Activated CD8-positive, alpha-beta memory T cell treated with anti-CD3 and anti-CD28 coated beads, Interleukin-2, amount 50 U/mL, for 1 hour (primary cell): Measurements from ENCODE around the gene ADCY1.

Source experiments
- DNase-seq: peaks from one replicate; pipeline ENCODE4 v3.0.0-alpha.2; 2020; ENCODE audit errors: extremely low read depth

The ADCY1 gene

DNA sequence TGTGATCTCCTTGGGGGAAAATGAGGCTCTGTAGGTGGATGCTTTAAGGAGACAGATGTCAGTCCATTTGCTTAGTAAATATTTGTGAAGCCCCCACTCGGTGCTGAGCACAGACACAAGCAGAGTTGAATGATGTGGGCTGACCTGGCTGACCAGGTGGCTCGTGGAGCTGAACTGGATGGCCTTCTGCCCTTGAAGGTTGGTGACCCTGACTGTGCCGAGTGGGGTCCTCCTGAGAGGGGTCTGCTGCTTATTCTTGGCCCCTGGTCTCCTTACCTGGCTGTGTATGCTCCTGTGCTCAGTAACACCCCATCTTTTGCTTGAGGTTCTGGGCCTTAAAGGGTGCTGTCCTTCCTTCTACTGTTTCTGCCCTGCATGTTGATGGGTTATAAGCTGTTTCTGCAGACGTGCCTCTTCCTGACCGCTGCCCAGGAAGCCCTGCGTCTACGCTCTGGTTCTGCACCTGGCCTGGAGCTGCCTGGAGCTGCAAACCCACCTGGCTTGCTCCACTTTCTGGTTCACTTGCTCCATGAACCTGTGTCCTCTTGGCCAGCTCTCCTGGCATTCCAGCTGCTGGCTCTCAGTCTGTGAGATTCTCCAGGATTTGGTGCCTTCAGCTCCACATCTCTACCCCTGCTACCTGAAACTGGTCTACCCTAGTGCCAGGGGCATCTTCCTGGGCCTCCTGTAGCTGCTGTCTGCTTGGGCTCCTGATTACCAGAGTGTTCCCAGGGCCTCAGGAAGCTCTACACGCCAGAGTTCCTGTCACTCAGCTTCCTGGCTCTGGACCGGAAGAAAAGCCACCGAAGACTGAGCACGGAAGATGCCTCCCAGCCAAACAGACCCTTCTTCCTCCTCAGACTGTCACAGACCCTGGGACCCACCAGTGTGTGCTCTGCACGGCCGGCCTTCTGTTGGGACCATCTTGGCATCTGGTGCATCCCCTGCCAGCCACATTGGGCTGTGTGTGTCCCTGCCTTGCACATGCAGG lies 76.5 kb downstream of the ADCY1 start:
- DNase-seq, result no peak

DNA sequence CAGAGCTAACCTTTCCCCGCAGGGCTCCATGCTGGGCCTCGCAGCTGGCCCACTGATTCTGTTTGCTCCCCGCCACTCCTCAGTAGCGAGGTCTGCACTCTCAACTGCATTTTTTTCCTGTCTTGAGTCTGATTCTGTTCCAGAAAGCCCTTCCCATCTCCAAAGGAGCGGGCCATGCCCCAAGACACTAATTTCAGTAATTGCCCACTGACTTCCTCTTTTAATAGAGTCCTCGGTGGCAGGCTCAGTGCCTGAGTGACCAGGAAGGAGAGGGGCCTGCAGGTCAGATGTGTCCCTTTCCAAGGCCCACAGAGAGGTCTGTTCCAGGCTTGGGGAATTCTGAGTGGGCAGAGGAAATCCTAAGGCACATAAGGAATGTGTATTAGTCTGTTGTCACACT lies 77.4 kb downstream of the ADCY1 start:
- no peak for DNase-seq

DNA sequence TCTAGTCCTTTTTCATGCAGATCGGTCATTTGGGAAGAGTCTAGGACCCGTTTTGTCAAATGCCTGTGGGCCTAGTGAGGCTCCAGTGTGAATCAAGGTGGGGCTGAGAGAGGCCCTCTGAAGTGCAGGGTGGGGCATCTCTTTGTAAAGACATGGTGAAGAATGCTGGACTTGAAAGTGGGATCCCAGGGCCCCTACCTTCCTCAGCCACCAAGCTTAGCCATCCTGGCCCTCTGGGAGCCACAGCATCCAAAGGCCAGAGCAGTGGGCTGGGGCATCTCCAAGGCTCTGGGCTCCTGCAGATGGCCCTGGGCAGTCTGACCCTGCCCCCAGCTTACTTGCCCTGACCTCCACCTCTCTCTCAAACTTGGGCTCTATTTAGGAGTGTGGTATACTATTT lies 78.5 kb downstream of the ADCY1 start:
- DNase-seq, result no peak

DNA sequence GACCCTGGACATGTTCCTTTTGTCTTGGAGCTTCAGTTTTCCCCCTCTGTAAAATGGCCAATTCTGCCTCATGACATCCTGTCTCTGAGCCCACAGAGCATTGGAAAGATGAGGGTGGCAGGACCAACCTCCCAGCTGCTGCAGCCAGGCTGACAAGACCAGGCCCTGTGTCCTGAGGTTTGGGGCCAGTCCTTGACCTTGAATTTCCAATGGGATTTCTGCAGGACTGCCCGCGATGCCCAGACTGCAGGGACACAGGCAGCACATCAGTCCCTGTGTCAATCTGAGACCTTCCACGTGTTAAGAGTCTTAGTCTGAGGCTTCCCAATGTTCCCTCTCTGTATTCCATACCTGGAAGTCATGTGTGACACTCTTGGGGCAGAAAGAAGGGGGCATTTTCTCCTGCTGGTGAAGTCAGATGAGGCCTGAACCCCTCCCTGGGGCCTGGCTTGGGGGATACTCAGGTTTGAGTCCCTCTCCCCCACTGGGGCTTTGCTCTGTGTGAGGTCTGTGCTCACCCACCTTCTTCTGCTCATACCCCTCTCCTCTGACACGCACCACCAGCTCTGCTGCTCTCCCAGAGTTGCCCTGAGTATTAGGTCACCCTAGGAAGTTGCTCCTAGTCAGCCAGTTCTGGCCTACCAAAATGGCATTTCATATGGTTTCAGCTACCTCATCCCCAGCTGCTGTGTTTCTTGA lies 79.2 kb downstream of the ADCY1 start:
- DNase-seq, result no peak

DNA sequence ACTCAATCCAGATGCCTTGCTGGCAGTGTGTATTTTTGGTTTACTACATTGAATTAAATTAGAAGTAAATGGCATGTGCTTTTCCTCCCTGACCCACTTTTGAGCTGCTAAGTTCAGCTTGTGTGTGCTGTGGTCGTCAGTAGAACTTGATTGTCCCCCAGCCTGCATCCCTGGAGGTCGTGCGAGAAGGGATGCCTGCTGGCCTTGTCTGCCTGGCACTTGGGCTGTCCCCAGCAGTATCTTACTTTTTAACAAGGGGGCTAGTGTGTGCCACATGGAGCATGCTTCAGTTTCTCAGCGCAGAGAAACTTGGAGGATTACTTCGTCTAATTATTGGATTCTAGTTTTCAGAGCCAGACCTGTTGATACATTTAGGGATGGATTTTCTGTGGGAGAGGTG lies 80.2 kb downstream of the ADCY1 start:
- no peak for DNase-seq

DNA sequence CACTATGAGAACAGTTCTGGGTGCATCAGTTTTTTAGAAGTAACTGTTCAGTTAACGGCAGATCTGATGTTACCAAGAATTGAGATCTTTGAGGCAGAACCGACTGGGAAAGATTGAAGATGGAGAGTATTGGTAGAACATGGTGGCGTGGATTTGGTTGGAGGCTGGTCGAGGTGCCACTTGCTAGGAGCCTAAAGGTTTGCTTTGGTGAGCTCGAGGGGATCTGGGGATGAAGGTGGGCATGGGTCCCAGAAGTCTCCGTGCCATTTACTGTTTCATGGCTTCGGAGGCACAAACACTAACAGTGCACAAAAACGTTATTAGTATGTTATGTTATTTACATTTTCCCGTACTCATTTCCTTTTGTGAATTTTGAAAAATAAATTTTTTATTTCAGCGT lies 81.4 kb downstream of the ADCY1 start:
- DNase-seq, result no peak

DNA sequence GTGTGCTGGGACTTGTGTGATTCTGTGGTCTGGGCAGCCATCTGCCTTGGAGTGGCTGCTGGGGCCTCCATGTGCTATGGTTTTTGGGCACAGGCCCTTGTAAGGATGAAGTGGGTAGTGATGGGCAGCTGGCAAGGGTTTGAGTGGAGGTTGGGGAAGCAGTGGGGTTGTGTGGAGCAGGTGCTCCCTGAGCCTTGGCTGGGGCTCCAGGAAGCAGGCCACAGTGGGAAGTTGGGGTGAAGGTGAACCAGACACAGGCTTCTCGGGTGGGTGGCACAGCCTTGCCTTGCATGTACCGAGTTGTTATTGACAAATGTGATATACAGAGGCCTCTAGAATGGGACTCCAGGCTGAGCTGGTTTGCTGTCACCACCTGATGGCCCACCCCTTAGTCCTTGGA lies 82.3 kb downstream of the ADCY1 start:
- DNase-seq, result no peak

DNA sequence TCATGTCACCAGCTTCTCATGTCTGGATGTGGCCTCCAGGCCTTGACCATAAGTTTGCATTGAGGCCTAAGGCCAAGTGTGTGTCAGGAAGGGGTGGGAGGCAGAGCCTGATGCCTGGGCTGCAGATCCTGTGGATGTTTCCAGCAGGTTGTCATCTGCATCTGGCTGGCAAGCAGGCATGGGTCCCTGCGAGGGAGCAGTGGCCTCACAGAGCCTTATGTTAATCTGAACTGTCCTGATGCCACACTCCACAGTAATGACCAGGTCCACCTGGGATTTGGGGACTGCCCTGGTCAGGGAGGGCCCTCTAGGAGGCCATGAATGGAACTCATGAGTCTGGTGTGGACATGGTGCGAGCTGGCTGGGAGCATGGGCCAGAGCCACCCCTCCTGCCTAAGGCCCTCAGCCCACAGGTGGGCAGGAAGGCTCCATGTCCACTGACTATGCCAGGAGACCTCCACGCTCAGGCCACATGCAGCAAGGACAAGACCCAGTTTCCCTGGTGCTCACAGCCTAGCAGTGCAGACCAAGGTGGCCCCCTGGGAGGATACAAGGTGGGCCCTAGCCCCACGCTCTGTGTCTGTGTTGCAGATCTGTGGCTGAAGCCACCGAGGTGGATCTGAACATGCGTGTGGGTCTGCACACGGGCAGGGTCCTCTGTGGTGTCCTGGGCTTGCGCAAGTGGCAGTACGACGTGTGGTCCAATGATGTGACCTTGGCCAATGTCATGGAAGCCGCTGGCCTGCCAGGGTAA lies 83.1 kb downstream of the ADCY1 start:
- no peak for DNase-seq

DNA sequence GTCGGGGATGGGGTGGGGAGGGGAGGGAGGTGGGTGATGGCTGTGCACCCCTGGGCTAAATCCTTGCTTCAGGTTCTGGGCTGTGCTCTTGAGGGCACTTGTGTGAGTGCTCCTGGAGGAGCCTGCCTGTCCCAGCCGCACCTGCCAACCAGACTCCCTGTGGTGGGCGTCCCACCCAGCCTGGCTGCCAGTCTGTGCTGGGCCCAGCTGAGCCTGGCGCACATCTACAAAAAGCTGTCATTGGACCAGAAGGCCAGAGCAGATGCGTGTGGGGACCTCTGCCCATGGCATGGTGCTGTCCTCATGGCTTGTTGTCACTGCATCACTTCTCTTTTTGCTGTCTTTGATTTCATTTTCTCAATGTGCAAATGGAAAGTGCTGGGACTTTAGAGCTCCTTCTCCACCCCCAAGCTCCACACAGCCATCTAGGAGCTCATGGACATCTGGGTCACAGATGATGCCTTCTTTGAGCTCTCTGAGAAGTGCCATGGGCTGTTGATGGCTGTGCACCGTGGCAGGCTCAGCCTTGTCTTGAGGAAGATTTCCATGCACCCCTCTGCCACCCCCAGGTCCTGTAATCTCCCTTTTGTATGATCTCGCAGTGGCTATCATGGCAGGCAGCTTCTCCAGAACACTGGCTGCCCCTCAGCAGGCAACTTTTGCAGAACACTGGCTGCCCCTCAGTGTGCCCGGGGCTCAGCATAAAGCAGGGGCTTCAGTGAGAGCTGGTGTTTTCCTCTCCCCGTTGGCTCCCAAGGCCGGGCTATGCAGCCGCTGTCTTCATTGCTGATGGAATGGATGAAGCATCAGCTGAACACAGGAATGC lies 83.9 kb downstream of the ADCY1 start:
- DNase-seq, result no peak

DNA sequence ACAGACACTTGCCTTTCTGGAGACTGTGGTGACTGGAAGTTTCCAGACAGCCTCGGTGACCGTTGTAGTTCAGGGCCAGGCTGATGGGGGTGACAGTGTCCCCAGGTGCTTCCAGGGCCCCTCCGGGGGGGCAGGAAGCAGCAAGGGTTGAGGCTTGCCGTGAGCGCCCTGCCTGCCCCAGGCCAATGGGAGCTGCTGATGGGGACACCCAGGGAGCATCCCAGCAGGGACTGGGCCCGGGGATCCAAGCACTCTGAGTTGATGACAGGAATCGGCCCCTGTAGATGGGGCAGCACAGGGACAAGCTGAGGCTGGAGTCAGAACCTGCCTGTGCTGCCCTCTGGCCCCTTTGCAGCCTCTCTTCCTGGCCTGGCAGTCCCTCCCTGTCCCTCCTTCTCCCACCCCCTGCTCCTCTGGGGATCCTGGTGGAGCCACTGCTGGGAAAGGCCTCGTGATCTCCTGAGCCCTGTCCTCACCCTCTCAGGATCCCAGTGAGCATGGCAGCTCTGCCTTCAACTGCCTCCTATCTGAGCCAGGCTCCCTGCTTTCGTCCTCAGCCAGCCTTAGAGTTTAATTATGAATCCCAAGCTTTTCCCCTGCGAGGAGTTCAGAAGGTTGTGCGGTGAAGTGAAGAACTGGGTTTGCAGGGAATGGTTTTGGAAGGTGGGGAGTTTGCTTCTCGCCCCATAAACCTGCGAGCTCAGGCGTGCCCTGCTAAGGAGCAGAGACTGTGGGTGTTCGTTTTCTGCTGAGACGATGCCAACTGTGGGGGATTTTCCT lies 84.7 kb downstream of the ADCY1 start:
- no peak for DNase-seq

DNA sequence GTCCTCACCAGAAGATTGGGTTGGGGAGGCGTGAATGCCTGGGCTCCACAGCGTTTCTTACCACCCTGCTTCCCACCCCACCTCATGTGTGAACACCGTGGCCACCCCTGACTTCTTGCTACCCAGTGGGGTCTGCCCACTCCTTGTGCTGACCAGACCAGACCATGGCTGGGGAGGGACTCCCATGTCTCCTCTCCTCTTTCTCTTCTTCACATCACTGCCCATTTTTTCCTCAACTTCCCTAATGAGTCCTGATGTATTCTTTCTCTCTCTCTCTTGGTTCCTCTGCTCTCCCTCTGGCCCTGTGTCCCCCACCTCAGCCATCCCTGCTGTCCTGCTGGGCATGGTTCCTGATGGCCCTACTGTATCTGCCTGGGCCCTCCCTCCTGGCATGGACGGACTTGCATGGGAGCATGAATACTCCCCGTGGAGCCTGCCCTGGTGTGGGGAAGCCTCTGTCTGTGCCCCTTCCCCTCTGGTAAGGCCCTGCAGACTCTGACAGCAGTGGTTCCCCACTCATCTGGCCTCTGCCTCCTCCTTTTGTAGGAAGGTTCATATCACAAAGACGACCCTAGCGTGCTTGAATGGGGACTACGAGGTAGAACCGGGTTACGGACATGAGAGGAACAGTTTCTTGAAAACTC lies 85.5 kb downstream of the ADCY1 start:
- no peak for DNase-seq

DNA sequence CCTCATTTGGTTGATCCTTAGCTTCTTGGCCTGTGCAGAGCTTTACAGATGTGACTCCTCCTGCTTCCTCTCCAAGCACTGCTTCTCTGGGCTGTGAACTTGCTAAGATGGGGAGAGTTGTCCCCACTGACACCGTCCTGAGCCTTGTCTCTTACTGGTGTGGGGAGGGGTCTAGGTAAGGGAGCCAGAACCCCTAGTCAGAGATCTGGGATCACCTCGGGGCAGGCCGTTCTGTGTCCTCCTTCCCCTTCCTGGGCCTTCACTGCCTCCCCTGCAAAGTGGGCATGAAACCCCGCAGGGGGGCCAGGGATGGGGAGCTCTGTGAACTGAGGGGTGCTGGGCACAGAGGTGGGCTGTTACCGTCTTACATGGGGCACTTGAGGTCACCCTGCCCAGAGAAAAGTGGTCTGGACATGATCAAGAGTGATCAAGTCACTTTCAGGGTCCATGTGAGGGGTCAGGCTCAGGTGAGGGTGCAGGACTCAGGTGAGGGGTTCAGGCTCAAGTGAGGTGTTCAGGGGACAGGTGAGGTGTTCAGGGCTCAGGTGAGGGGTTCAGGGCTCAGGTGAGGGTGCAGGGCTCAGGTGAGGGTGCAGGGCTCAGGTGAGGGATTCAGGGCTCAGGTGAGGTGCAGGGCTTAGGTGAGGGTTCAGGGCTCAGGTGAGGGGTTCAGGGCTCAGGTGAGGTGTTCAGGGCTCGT lies 86.2 kb downstream of the ADCY1 start:
- DNase-seq, result no peak

DNA sequence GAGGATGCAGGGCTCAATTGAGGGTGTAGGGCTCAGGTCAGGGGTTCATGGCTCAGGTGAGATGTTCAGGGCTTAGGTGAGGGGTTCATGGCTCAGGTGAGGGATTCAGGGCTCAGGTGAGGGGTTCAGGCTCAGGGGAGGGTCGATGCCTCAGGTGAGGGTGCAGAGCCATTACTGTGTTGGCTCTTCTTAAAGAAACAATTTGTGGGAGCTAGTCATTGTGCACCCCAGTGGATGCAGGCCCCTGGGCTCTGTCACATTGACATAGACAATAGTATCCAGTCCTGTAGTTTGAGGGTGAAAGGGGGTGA lies 86.7 kb downstream of the ADCY1 start:
- DNase-seq, result no peak

DNA sequence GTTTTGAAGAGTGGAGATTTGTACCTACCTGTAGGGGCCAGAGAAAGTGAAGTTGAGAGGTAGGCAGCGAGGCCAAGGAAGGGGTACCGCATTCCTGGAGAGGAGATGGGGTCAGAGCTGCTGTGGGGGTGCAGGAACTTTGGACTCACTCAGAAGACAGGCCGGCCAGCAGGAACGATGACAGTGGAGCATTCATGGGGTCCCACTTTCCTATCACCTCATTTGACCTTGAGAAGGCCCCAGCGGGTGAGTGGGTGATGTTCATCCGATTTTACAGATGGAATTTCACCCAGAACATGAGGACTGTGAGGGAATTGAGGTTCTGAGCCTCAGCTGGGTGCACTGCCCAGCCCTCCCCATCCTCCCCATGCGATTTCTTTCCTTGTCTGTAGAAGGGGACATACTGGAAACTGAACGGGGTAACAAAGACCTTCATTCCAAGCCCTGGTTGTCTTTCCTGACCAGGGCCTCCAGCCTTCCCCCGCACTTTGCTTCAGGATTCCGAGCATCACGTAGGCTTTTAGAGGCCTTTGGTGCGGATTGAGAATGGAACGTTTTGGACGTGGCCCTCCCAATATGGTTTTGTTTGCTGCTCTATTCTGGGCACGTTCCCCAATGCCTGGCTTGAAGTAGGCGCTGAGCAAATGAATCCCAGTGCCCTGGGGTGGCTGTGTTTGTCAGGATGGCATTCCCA lies 87.3 kb downstream of the ADCY1 start:
- DNase-seq, result no peak

DNA sequence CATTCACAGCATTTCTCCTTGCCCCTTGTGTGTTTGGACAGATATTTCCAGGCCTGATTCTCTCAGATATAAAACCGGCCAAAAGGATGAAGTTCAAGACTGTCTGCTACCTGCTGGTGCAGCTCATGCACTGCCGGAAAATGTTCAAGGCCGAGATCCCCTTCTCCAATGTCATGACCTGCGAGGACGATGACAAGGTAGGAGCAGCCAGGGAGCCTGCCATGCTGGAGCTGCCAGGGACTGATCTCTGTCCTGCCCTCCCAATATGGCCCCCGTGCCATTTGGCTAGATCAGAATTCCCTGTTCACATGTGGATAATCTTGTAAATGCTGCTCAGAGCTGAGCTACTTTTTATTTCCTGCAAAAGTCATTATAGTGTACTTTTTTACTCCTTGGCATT lies 87.8 kb downstream of the ADCY1 start:
- no peak for DNase-seq

DNA sequence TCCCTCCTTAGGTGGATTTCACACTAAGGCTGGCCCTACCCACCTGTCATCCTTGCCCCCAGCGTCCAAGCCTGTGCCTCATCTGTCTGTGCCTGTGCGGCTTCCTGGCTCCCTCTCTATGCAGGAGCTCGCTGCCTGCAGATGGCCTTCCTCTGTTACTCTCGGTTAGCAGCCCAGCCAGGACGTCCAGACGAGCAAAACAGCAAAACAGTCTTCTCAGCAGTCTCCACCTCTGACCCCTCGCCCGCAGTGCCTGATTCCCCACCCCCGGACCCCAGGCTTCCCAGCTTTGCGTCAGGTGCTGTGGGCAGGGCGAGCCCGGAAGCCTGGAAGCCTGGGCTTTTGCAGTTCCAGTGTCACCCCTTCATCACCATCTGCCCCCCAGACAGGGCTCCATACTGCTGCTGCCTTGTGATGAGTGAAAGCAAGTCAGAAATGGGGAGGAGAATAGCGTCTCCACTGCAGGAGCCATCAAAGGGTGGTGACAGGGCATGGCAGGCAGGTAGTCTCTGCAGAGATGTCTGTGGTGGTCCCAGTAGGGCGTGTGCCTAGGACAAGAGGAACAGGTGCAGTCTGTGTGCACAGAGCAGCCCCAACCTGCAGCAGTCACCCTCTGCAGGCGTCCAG lies 88.5 kb downstream of the ADCY1 start:
- DNase-seq, result no peak

DNA sequence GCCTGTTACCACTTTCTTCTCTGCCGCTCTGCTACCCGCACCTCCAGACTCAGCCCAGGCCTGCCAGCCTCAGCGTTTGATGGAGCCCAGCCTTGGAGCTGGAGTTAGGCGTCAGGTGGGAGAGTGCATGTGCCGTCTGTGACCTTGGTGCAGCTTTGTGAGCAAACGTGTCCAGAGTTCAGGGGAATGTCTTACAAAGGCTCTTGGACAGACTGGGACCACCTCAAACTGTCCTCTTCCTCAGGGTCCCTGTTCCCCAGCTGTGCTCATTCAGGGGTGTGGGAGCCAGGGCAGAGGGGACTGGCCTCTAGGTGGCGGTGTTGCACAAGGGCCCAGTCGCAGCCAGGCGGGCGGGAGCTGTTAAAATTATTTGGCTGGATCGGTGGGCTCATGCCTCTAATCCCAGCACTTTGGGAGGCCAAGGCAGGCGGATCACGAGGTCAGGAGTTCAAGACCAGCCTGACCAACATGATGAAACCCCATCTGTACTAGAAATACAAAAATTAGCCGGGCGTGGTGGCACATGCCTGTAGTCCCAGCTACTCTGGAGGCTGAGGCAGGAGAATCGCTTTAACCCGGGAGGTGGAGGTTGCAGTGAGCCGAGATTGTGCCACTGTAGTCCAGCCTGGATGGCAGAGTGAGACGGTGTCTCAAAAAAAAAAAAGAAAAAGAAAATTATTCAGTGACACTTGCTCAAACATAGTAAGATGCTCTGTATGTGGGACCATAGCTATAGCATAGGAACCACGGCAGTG lies 89.2 kb downstream of the ADCY1 start:
- DNase-seq, result no peak
